HPDE6-E6E7 (cell line): Measurements from ENCODE around the gene LLCFC1.
"Not testable (repeated sequence)": the region's sequence is repeated elsewhere in the genome, so short reads cannot be mapped to it uniquely, and the experiment has no call there.

Experiments used
- DNase-seq: peaks from one replicate; pipeline ENCODE4 v3.0.0; 2011; ENCODE audit warnings: missing footprints; ENCODE audit errors: extremely low spot score

The LLCFC1 gene

GRCh38 chr7:142941541-142941940, 2.3 kb downstream of the LLCFC1 start:
- DNase-seq: no peak

- DNase-seq: no peak
Observed at GRCh38 chr7:142942746-142943145, 3.5 kb downstream of the LLCFC1 start.

GRCh38 chr7:142943706-142944268, 4.5 kb downstream of the LLCFC1 start:
- DNase-seq: no peak

GRCh38 chr7:142945001-142945400, 5.7 kb downstream of the LLCFC1 start:
- no peak for DNase-seq

- DNase-seq: no peak
Observed at GRCh38 chr7:142948603-142949002, 9.3 kb downstream of the LLCFC1 start.

GRCh38 chr7:142950235-142950634, 11.0 kb downstream of the LLCFC1 start:
- DNase-seq: no peak

GRCh38 chr7:142954680-142955268, 15.5 kb downstream of the LLCFC1 start:
- DNase-seq: no peak

- DNase-seq: no peak
Observed at GRCh38 chr7:142956951-142957623, 17.8 kb downstream of the LLCFC1 start.

- DNase-seq: no peak
Observed at GRCh38 chr7:142957723-142958122, 18.4 kb downstream of the LLCFC1 start.

GRCh38 chr7:142959202-142959601, 19.9 kb downstream of the LLCFC1 start:
- DNase-seq: no peak

- DNase-seq: no peak
Observed at GRCh38 chr7:142960955-142961512, 21.8 kb downstream of the LLCFC1 start.

GRCh38 chr7:142961595-142961972, 22.3 kb downstream of the LLCFC1 start:
- DNase-seq: no peak

GRCh38 chr7:142961973-142962926, 23.0 kb downstream of the LLCFC1 start, which contains the start of gene KEL:
Gene KEL, minus strand, starts transcription at chr7:142962363. Its CDS starts 157 bp downstream, at chr7:142962206.
- DNase-seq: no peak

- no peak for DNase-seq
Observed at GRCh38 chr7:142962991-142963390, 23.7 kb downstream of the LLCFC1 start.

- no peak for DNase-seq
Observed at GRCh38 chr7:142963993-142964392, 24.7 kb downstream of the LLCFC1 start.

GRCh38 chr7:142964502-142965246, 25.4 kb downstream of the LLCFC1 start:
- no peak for DNase-seq

GRCh38 chr7:142968229-142968628, 28.9 kb downstream of the LLCFC1 start:
- no peak for DNase-seq

GRCh38 chr7:142969183-142969582, 29.9 kb downstream of the LLCFC1 start:
- DNase-seq: no peak

- DNase-seq: no peak
Observed at GRCh38 chr7:142974626-142975025, 35.3 kb downstream of the LLCFC1 start.

GRCh38 chr7:142978402-142978801, 39.1 kb downstream of the LLCFC1 start:
- not testable (repeated sequence) for DNase-seq

- DNase-seq: no peak
Observed at GRCh38 chr7:142983825-142984224, 44.5 kb downstream of the LLCFC1 start.
